Neural cell (in vitro differentiated cells): ENCODE measurements around the gene RNF44. TPM values are rescaled to one million over a fixed set of nuclear protein-coding genes. Genes with fewer than 3 reads are reported as not detected.

ENCODE experiments used
- H2AFZ ChIP-seq: fragments of 200-600, 300-800 bp; sonication (generic), shearing (Covaris generic); 2 replicates; pipeline ENCODE4 v1.6.0; 2014; ENCODE audit warnings: low read depth, mild to moderate bottlenecking, antibody characterized with exemption, low read length, moderate library complexity
- H3F3A ChIP-seq: fragments of 200-600 bp; shearing (Covaris generic); 2 replicates; pipeline ENCODE4 v1.6.1; 2016; ENCODE audit warnings: mild to moderate bottlenecking, moderate library complexity, mixed read lengths, antibody characterized with exemption, low read length; ENCODE audit not compliant: insufficient read depth, poor library complexity, severe bottlenecking
- H3K27ac ChIP-seq: fragments of 200-600, 300-800 bp; sonication (generic), shearing (Covaris generic); 2 replicates; pipeline ENCODE4 v1.5.1; 2014; ENCODE audit warnings: mild to moderate bottlenecking, low read length, moderate library complexity
- H3K27me3 ChIP-seq: fragments of 300-800, 200-600 bp; sonication (generic), shearing (Covaris generic); 2 replicates; pipeline ENCODE4 v1.6.0; 2014; ENCODE audit warnings: mild to moderate bottlenecking, low read depth, low read length, moderate library complexity; ENCODE audit not compliant: insufficient read depth
- H3K36me3 ChIP-seq: fragments of 300-800, 200-600 bp; sonication (generic), shearing (Covaris generic); 2 replicates; pipeline ENCODE4 v1.5.1; 2014; ENCODE audit warnings: mild to moderate bottlenecking, antibody characterized with exemption, low read length, moderate library complexity; ENCODE audit not compliant: insufficient read depth
- H3K4me2 ChIP-seq: fragments of 300-800, 200-600 bp; sonication (generic), shearing (Covaris generic); 2 replicates; pipeline ENCODE4 v1.6.0; 2014; ENCODE audit warnings: mild to moderate bottlenecking, low read length
- H3K4me3 ChIP-seq: fragments of 300-800, 200-600 bp; sonication (generic), shearing (Covaris generic); 2 replicates; pipeline ENCODE4 v1.5.1; 2014; ENCODE audit warnings: mild to moderate bottlenecking, low read length, moderate library complexity
- H3K79me2 ChIP-seq: fragments of 200-600 bp; shearing (Covaris generic); replicated peaks from 2 replicates; pipeline ENCODE4 v1.6.0; 2014; ENCODE audit warnings: mild to moderate bottlenecking, low read length, moderate library complexity; ENCODE audit not compliant: insufficient read depth
- H3K9ac ChIP-seq: fragments of 300-800, 200-600 bp; sonication (generic), shearing (Covaris generic); 2 replicates; pipeline ENCODE4 v1.6.1; 2016; ENCODE audit warnings: mild to moderate bottlenecking, low read length, mixed read lengths
- H3K9me2 ChIP-seq: fragments of 200-600 bp; shearing (Covaris generic); 2 replicates; pipeline ENCODE4 v1.6.1; 2016; ENCODE audit warnings: mild to moderate bottlenecking, low read length, mixed read lengths; ENCODE audit not compliant: insufficient read depth
- H3K9me3 ChIP-seq: fragments of 200-600, 300-800 bp; sonication (generic), shearing (Covaris generic); 2 replicates; pipeline ENCODE4 v1.6.1; 2016; ENCODE audit warnings: mild to moderate bottlenecking, mixed run types, low read length, moderate library complexity, mixed read lengths
- H4K20me1 ChIP-seq: fragments of 200-600 bp; shearing (Covaris generic); 2 replicates; pipeline ENCODE4 v1.6.1; 2016; ENCODE audit warnings: mild to moderate bottlenecking, mixed run types; ENCODE audit not compliant: insufficient read depth
- EP300 ChIP-seq: fragments of 450-650 bp; conservative IDR thresholded peaks from 2 replicates; pipeline ENCODE4 v1.6.1; 2014; ENCODE audit warnings: antibody characterized with exemption, mild to moderate bottlenecking, moderate library complexity; ENCODE audit not compliant: poor library complexity, severe bottlenecking
- EZH2 ChIP-seq: fragments of 200-600, 300-800 bp; shearing (Covaris generic), sonication (generic); IDR thresholded peaks from 2 replicates; pipeline ENCODE4 v1.6.1; 2014; ENCODE audit warnings: antibody characterized with exemption, low read length, borderline replicate concordance, mild to moderate bottlenecking; ENCODE audit not compliant: insufficient read depth, poor library complexity, severe bottlenecking
- MXI1 ChIP-seq: fragments of 450-650 bp; conservative IDR thresholded peaks from 2 replicates; pipeline ENCODE4 v1.6.1; 2014; ENCODE audit warnings: antibody characterized with exemption, mild to moderate bottlenecking; ENCODE audit not compliant: poor library complexity, severe bottlenecking
- POLR2AphosphoS5 ChIP-seq: IDR thresholded peaks from 2 replicates; pipeline ENCODE4 v1.6.1; 2012
- RAD21 ChIP-seq: fragments of 450-650 bp; conservative IDR thresholded peaks from 2 replicates; pipeline ENCODE4 v1.6.1; 2014; ENCODE audit warnings: antibody characterized with exemption, mild to moderate bottlenecking, moderate library complexity
- SMC3 ChIP-seq: fragments of 450-650 bp; conservative IDR thresholded peaks from 2 replicates; pipeline ENCODE4 v1.6.1; 2014; ENCODE audit warnings: antibody characterized with exemption, mild to moderate bottlenecking, moderate library complexity; ENCODE audit not compliant: poor library complexity
- TAF1 ChIP-seq: IDR thresholded peaks from 2 replicates; pipeline ENCODE4 v1.6.1; 2012; ENCODE audit warnings: low read depth
- polyA plus RNA-seq: library from polyadenylated mRNA; depleted of rRNA; stranded (reverse); fragments of >200 nt; gene quantifications from 2 replicates; pipeline ENCODE4 v1.2.3, GENCODE V29; 2014
- TF ChIP-seq, protein P1 (sequence below): IDR thresholded peaks from 2 replicates; pipeline ENCODE4 v1.6.1; 2012; ENCODE audit warnings: borderline replicate concordance
- TF ChIP-seq, protein P2 (sequence below): fragments of 450-650 bp; IDR thresholded peaks from 2 replicates; pipeline ENCODE4 v1.5.1; 2014; ENCODE audit warnings: antibody characterized with exemption, mild to moderate bottlenecking, moderate library complexity; ENCODE audit not compliant: poor library complexity, severe bottlenecking

Gene RNF44
- polyA plus RNA-seq, 1 donor from 2014 or later: 22.2 TPM

GRCh38 chr5:176531902-176532493 lies 5.2 kb downstream of the RNF44 start:
- Histone ChIP-seq H3K27ac (no peak overlapping the region), H3K9ac (no peak overlapping the region), H4K20me1 (peaks cover 28% of the 10 kb centered on the region), H3K4me3 (no peak overlapping the region), H3K9me2 (no peaks in the 10 kb centered on the region), H3F3A (no peaks in the 10 kb centered on the region), H3K79me2 (peaks cover 53% of the 10 kb centered on the region), H3K36me3 (no peaks in the 10 kb centered on the region), H3K27me3 (no peaks in the 10 kb centered on the region), H2AFZ (no peak overlapping the region), H3K4me2 (no peak overlapping the region), H3K9me3 (no peaks in the 10 kb centered on the region)
- TF ChIP-seq RAD21: no peak
- TF ChIP-seq, protein P1, sequence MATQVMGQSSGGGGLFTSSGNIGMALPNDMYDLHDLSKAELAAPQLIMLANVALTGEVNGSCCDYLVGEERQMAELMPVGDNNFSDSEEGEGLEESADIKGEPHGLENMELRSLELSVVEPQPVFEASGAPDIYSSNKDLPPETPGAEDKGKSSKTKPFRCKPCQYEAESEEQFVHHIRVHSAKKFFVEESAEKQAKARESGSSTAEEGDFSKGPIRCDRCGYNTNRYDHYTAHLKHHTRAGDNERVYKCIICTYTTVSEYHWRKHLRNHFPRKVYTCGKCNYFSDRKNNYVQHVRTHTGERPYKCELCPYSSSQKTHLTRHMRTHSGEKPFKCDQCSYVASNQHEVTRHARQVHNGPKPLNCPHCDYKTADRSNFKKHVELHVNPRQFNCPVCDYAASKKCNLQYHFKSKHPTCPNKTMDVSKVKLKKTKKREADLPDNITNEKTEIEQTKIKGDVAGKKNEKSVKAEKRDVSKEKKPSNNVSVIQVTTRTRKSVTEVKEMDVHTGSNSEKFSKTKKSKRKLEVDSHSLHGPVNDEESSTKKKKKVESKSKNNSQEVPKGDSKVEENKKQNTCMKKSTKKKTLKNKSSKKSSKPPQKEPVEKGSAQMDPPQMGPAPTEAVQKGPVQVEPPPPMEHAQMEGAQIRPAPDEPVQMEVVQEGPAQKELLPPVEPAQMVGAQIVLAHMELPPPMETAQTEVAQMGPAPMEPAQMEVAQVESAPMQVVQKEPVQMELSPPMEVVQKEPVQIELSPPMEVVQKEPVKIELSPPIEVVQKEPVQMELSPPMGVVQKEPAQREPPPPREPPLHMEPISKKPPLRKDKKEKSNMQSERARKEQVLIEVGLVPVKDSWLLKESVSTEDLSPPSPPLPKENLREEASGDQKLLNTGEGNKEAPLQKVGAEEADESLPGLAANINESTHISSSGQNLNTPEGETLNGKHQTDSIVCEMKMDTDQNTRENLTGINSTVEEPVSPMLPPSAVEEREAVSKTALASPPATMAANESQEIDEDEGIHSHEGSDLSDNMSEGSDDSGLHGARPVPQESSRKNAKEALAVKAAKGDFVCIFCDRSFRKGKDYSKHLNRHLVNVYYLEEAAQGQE: no peak
- TF ChIP-seq POLR2AphosphoS5: no peak
- no peak for TF ChIP-seq EZH2
- no peak for TF ChIP-seq SMC3
- TF ChIP-seq MXI1: no peak
- no peak for TF ChIP-seq TAF1
- TF ChIP-seq EP300: no peak
- TF ChIP-seq, protein P2, sequence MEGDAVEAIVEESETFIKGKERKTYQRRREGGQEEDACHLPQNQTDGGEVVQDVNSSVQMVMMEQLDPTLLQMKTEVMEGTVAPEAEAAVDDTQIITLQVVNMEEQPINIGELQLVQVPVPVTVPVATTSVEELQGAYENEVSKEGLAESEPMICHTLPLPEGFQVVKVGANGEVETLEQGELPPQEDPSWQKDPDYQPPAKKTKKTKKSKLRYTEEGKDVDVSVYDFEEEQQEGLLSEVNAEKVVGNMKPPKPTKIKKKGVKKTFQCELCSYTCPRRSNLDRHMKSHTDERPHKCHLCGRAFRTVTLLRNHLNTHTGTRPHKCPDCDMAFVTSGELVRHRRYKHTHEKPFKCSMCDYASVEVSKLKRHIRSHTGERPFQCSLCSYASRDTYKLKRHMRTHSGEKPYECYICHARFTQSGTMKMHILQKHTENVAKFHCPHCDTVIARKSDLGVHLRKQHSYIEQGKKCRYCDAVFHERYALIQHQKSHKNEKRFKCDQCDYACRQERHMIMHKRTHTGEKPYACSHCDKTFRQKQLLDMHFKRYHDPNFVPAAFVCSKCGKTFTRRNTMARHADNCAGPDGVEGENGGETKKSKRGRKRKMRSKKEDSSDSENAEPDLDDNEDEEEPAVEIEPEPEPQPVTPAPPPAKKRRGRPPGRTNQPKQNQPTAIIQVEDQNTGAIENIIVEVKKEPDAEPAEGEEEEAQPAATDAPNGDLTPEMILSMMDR: no peak

DNA sequence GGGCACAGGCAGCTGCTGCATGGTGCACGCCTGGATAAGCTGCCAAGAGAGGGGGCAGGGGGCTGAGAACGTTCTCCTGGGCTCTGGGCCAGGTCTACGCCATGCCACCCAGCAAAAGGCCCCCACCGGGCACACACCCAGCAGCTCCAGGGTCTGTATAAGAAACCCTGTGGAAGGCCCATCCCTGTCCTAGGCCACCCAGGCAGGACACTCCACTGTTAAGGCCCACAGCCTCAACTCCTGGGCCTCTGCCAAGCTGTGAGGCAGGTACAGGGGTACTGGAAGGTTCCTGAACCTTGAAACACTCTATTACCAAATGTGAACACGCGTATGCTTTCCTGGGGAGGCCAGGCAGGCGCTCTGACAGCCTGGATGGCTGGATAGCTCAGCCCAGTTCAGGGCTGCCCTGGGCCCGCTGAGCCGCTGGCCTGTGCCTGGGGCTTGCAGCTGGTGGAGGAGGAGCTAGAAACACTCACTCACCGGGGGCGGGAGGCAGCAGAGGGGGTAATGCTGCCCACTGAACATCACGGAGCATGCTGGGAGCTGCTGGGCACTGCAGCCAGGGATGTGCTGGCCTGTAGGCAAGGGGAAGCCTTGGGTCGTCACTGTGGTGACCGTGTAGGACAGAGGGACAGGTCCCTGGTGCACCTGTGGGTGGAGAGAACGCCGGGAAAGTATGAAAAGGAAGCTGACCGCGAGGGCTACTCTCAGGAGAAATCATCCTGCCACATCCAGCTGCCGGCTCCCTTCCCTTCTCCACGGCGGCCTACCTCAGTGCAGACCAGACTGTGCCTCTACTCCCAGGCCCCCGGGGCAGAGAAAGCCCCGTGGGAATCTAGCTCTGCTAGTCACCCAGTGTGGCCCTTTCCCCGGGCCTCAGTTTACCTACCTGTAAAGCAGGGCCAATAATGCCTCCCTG lies 6.0 kb downstream of the RNF44 start:
- Histone ChIP-seq H3K9ac (no peak overlapping the region), H3K36me3 (no peaks in the 10 kb centered on the region), H3K9me2 (no peaks in the 10 kb centered on the region), H3K4me3 (no peak overlapping the region), H2AFZ (no peak overlapping the region), H3K79me2 (peaks cover 46% of the 10 kb centered on the region), H3K27me3 (no peaks in the 10 kb centered on the region), H4K20me1 (peaks cover 28% of the 10 kb centered on the region), H3K9me3 (no peaks in the 10 kb centered on the region), H3K4me2 (no peak overlapping the region), H3F3A (no peaks in the 10 kb centered on the region), H3K27ac (no peak overlapping the region)
- TF ChIP-seq EP300 (no peak), EZH2 (no peak), POLR2AphosphoS5 (no peak), RAD21 (no peak), SMC3 (no peak), MXI1 (no peak), TAF1 (no peak)
- TF ChIP-seq, protein P2: no peak
- TF ChIP-seq, protein P1: no peak
